WTC11 (cell line): Measurements from ENCODE around the gene IL36A. TPM values are rescaled to one million over a fixed set of nuclear protein-coding genes. Genes with fewer than 3 reads are reported as not detected.

Experiments used
- ATAC-seq: fragments of 200-7000 bp; cut with Tn5 transposase; 2 replicates; pipeline ENCODE4 v1.10.0; 2021; ENCODE audit warnings: mild to moderate bottlenecking, moderate library complexity
- CTCF ChIA-PET: fragments of 300-600 bp; sonication (Branson Sonifier 250); formaldehyde crosslinking; loops from one replicate; lab custom pipeline; 2021; ENCODE audit warnings: antibody characterized with exemption; lab: Charles Lee
- POLR2A ChIA-PET: fragments of 350-600 bp; sonication (Branson Sonifier 250); formaldehyde crosslinking; loops from one replicate; lab custom pipeline; 2021; ENCODE audit warnings: antibody characterized with exemption; lab: Charles Lee
- DNase-seq: peaks from one replicate; pipeline ENCODE4 v3.0.0; 2021; ENCODE audit warnings: low spot score
- H3K27ac Mint-ChIP-seq: 2 replicates; pipeline ENCODE4 v1.8.0; 2021; ENCODE audit warnings: mixed read lengths
- H3K27me3 Mint-ChIP-seq: 2 replicates; pipeline ENCODE4 v1.8.0; 2021; ENCODE audit warnings: low read depth, mild to moderate bottlenecking, moderate library complexity, mixed read lengths
- H3K36me3 Mint-ChIP-seq: 2 replicates; pipeline ENCODE4 v1.8.0; 2021; ENCODE audit warnings: mixed read lengths
- H3K4me1 Mint-ChIP-seq: 2 replicates; pipeline ENCODE4 v1.8.0; 2022; ENCODE audit warnings: mixed read lengths
- H3K4me3 Mint-ChIP-seq: 2 replicates; pipeline ENCODE4 v1.8.0; 2021; ENCODE audit warnings: mild to moderate bottlenecking, moderate library complexity, mixed read lengths
- H3K9me3 Mint-ChIP-seq: 2 replicates; pipeline ENCODE4 v1.8.0; 2021; ENCODE audit warnings: mixed read lengths
- FOXK1 ChIP-seq: sonication (generic); formaldehyde crosslinking; IDR thresholded peaks from 2 replicates; pipeline ENCODE4 v1.8.0; 2022; ENCODE audit warnings: mild to moderate bottlenecking, moderate library complexity, missing genetic modification reagents
- IRF2 ChIP-seq: sonication (generic); formaldehyde crosslinking; IDR thresholded peaks from 2 replicates; pipeline ENCODE4 v1.8.0; 2022; ENCODE audit warnings: low read depth, missing genetic modification reagents, borderline replicate concordance
- MYBL2 ChIP-seq: sonication (generic); formaldehyde crosslinking; IDR thresholded peaks from 2 replicates; pipeline ENCODE4 v1.8.1; 2023; ENCODE audit warnings: mild to moderate bottlenecking, moderate library complexity, missing genetic modification reagents
- RELA ChIP-seq: sonication (generic); formaldehyde crosslinking; IDR thresholded peaks from 2 replicates; pipeline ENCODE4 v1.8.1; 2022; ENCODE audit warnings: missing genetic modification reagents, mild to moderate bottlenecking, borderline replicate concordance
- SOX15 ChIP-seq: fragments of 250-450 bp; sonication (Bioruptor Pico); IDR thresholded peaks from 2 replicates; pipeline ENCODE4 v1.9.0; 2021; ENCODE audit warnings: mild to moderate bottlenecking
- ZNF138 ChIP-seq: sonication (generic); formaldehyde crosslinking; conservative IDR thresholded peaks from 2 replicates; pipeline ENCODE4 v1.8.1; 2022; ENCODE audit warnings: mild to moderate bottlenecking, moderate library complexity, missing genetic modification reagents
- ZNF263 ChIP-seq: sonication (generic); formaldehyde crosslinking; IDR thresholded peaks from 2 replicates; pipeline ENCODE4 v1.8.1; 2022; ENCODE audit warnings: low read depth, mild to moderate bottlenecking, moderate library complexity, missing genetic modification reagents
- ZNF671 ChIP-seq: fragments of 250-450 bp; sonication (Bioruptor Pico); IDR thresholded peaks from 2 replicates; pipeline ENCODE4 v1.8.0; 2021; ENCODE audit warnings: mild to moderate bottlenecking
- total RNA-seq: library from RNA; stranded (reverse); gene quantifications from 3 replicates; pipeline ENCODE4 v1.2.3, GENCODE V29; 2021
- TF ChIP-seq, protein P1 (sequence below): sonication (generic); formaldehyde crosslinking; IDR thresholded peaks from 2 replicates; pipeline ENCODE4 v1.8.1; 2023; ENCODE audit warnings: mild to moderate bottlenecking, missing genetic modification reagents, borderline replicate concordance
- TF ChIP-seq, protein P2 (sequence below): sonication (generic); formaldehyde crosslinking; conservative IDR thresholded peaks from 2 replicates; pipeline ENCODE4 v1.8.1; 2022; ENCODE audit warnings: mild to moderate bottlenecking, missing genetic modification reagents
- TF ChIP-seq, protein P3 (sequence below): sonication (generic); formaldehyde crosslinking; IDR thresholded peaks from 2 replicates; pipeline ENCODE4 v1.8.1; 2022; ENCODE audit warnings: missing genetic modification reagents, borderline replicate concordance
- TF ChIP-seq, protein P4 (sequence below): sonication (generic); formaldehyde crosslinking; IDR thresholded peaks from 2 replicates; pipeline ENCODE4 v1.8.1; 2023; ENCODE audit warnings: mild to moderate bottlenecking, missing genetic modification reagents, moderate library complexity
- TF ChIP-seq, protein P5 (sequence below): sonication (generic); formaldehyde crosslinking; IDR thresholded peaks from 2 replicates; pipeline ENCODE4 v1.8.0; 2022; ENCODE audit warnings: mild to moderate bottlenecking, missing genetic modification reagents
- TF ChIP-seq, protein P6 (sequence below): sonication (generic); formaldehyde crosslinking; IDR thresholded peaks from 2 replicates; pipeline ENCODE4 v1.8.0; 2023; ENCODE audit warnings: mild to moderate bottlenecking, missing genetic modification reagents
- TF ChIP-seq, protein P7 (sequence below): sonication (generic); formaldehyde crosslinking; IDR thresholded peaks from 2 replicates; pipeline ENCODE4 v1.8.1; 2023; ENCODE audit warnings: mild to moderate bottlenecking, moderate library complexity, missing genetic modification reagents
- TF ChIP-seq, protein P8 (sequence below): sonication (generic); formaldehyde crosslinking; IDR thresholded peaks from 2 replicates; pipeline ENCODE4 v1.8.1; 2023; ENCODE audit warnings: mild to moderate bottlenecking, missing genetic modification reagents, moderate library complexity

Gene IL36A
- total RNA-seq, 1 experiment from 2014 or later: not detected

DNA sequence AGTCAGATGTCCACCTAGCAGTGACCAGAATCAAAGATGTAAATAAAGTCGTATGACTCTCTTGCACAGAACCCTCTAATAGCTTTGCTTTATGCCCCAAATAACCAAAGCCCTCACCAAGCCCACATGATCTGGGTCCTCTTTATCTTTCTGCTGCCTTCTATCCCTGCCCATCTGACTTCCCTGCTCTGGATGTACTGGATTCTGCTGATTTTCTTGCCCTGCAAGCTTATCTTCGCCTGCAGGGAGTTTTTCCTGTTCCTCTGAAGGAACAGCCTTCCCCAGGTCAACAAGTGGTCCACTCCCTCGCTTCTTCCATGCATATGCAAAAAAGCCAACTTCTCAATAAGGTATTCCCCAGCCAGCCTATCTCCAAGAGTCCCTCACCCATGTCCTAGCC is 28.8 kb downstream of the IL36A start (continued):
- TF ChIP-seq, protein P1, sequence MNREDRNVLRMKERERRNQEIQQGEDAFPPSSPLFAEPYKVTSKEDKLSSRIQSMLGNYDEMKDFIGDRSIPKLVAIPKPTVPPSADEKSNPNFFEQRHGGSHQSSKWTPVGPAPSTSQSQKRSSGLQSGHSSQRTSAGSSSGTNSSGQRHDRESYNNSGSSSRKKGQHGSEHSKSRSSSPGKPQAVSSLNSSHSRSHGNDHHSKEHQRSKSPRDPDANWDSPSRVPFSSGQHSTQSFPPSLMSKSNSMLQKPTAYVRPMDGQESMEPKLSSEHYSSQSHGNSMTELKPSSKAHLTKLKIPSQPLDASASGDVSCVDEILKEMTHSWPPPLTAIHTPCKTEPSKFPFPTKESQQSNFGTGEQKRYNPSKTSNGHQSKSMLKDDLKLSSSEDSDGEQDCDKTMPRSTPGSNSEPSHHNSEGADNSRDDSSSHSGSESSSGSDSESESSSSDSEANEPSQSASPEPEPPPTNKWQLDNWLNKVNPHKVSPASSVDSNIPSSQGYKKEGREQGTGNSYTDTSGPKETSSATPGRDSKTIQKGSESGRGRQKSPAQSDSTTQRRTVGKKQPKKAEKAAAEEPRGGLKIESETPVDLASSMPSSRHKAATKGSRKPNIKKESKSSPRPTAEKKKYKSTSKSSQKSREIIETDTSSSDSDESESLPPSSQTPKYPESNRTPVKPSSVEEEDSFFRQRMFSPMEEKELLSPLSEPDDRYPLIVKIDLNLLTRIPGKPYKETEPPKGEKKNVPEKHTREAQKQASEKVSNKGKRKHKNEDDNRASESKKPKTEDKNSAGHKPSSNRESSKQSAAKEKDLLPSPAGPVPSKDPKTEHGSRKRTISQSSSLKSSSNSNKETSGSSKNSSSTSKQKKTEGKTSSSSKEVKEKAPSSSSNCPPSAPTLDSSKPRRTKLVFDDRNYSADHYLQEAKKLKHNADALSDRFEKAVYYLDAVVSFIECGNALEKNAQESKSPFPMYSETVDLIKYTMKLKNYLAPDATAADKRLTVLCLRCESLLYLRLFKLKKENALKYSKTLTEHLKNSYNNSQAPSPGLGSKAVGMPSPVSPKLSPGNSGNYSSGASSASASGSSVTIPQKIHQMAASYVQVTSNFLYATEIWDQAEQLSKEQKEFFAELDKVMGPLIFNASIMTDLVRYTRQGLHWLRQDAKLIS (CRISPR knock-in tag): no peak
- TF ChIP-seq, protein P2, sequence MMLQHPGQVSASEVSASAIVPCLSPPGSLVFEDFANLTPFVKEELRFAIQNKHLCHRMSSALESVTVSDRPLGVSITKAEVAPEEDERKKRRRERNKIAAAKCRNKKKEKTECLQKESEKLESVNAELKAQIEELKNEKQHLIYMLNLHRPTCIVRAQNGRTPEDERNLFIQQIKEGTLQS (CRISPR knock-in tag): no peak
- TF ChIP-seq, protein P3, sequence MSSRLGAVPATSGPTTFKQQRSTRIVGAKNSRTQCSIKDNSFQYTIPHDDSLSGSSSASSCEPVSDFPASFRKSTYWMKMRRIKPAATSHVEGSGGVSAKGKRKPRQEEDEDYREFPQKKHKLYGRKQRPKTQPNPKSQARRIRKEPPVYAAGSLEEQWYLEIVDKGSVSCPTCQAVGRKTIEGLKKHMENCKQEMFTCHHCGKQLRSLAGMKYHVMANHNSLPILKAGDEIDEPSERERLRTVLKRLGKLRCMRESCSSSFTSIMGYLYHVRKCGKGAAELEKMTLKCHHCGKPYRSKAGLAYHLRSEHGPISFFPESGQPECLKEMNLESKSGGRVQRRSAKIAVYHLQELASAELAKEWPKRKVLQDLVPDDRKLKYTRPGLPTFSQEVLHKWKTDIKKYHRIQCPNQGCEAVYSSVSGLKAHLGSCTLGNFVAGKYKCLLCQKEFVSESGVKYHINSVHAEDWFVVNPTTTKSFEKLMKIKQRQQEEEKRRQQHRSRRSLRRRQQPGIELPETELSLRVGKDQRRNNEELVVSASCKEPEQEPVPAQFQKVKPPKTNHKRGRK: no peak
- TF ChIP-seq, protein P4, sequence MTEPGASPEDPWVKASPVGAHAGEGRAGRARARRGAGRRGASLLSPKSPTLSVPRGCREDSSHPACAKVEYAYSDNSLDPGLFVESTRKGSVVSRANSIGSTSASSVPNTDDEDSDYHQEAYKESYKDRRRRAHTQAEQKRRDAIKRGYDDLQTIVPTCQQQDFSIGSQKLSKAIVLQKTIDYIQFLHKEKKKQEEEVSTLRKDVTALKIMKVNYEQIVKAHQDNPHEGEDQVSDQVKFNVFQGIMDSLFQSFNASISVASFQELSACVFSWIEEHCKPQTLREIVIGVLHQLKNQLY (CRISPR knock-in tag): no peak
- no peak for TF ChIP-seq ZNF263 (CRISPR knock-in tag)
- TF ChIP-seq FOXK1 (CRISPR knock-in tag): no peak
- TF ChIP-seq IRF2 (CRISPR knock-in tag): no peak
- TF ChIP-seq, protein P5, sequence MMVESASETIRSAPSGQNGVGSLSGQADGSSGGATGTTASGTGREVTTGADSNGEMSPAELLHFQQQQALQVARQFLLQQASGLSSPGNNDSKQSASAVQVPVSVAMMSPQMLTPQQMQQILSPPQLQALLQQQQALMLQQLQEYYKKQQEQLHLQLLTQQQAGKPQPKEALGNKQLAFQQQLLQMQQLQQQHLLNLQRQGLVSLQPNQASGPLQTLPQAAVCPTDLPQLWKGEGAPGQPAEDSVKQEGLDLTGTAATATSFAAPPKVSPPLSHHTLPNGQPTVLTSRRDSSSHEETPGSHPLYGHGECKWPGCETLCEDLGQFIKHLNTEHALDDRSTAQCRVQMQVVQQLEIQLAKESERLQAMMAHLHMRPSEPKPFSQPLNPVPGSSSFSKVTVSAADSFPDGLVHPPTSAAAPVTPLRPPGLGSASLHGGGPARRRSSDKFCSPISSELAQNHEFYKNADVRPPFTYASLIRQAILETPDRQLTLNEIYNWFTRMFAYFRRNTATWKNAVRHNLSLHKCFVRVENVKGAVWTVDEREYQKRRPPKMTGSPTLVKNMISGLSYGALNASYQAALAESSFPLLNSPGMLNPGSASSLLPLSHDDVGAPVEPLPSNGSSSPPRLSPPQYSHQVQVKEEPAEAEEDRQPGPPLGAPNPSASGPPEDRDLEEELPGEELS (CRISPR knock-in tag): no peak

DNA sequence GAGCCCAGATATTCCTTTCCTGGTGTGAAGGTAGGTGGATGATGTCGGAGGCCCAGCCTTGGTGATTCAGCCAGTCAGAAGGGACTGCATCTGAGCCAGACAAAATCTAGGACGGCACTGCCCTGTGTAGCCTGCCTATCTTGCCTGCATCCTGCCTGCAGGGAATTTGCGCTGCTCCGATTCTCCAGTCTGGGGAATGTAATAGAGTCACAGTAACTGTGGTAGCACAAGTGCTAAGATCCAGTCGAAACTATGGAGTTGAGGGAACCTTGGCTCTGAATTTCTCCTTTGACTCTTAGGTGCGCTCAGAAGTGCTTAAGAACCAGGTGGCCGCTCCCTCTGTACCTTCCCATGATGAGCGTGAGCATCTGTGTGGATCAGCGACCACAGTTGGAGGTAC is 31.5 kb downstream of the IL36A start:
- no peak overlapping the region for H3K27ac Mint-ChIP-seq
- ATAC-seq: no peak
- ChIA-PET CTCF (no interaction called here), POLR2A (no interaction called here)
- no peaks in the 10 kb centered on the region for H3K4me1 Mint-ChIP-seq
- DNase-seq: no peak
- TF ChIP-seq, protein P6, sequence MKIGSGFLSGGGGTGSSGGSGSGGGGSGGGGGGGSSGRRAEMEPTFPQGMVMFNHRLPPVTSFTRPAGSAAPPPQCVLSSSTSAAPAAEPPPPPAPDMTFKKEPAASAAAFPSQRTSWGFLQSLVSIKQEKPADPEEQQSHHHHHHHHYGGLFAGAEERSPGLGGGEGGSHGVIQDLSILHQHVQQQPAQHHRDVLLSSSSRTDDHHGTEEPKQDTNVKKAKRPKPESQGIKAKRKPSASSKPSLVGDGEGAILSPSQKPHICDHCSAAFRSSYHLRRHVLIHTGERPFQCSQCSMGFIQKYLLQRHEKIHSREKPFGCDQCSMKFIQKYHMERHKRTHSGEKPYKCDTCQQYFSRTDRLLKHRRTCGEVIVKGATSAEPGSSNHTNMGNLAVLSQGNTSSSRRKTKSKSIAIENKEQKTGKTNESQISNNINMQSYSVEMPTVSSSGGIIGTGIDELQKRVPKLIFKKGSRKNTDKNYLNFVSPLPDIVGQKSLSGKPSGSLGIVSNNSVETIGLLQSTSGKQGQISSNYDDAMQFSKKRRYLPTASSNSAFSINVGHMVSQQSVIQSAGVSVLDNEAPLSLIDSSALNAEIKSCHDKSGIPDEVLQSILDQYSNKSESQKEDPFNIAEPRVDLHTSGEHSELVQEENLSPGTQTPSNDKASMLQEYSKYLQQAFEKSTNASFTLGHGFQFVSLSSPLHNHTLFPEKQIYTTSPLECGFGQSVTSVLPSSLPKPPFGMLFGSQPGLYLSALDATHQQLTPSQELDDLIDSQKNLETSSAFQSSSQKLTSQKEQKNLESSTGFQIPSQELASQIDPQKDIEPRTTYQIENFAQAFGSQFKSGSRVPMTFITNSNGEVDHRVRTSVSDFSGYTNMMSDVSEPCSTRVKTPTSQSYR (CRISPR knock-in tag): no peak
- no peaks in the 10 kb centered on the region for H3K36me3 Mint-ChIP-seq
- H3K9me3 Mint-ChIP-seq: peaks cover 7% of the 10 kb centered on the region; the same call in 1 of the 2 replicates
- H3K27me3 Mint-ChIP-seq: peaks cover 19% of the 10 kb centered on the region
- no peak overlapping the region for H3K4me3 Mint-ChIP-seq

DNA sequence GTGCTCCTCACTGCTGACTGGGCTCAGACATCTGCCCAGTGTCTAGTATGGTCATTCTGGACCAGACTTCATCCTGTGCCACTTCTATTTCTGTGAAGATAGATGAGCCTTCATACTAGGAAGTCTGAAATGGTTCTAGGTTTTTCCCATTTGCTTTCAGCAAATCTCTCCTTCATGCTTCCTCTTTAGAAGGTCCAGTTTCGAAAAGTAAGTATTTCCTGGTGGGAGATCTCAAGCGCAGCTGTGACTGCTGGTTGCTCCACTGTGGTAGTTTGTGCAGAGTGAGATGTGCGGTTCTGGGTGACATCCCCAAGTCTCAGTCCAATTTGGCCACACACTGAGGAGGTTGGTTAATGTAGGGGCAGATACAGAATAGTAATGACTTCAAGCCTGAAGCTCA is 33.0 kb downstream of the IL36A start:
- H3K9me3 Mint-ChIP-seq: peaks cover 7% of the 10 kb centered on the region; the same call in 1 of the 2 replicates
- TF ChIP-seq ZNF671 (CRISPR knock-in tag): no peak
- no peak for TF ChIP-seq ZNF138 (CRISPR knock-in tag)
- no peak for TF ChIP-seq RELA (CRISPR knock-in tag)
- no peak for TF ChIP-seq SOX15 (CRISPR knock-in tag)
- TF ChIP-seq, protein P7, sequence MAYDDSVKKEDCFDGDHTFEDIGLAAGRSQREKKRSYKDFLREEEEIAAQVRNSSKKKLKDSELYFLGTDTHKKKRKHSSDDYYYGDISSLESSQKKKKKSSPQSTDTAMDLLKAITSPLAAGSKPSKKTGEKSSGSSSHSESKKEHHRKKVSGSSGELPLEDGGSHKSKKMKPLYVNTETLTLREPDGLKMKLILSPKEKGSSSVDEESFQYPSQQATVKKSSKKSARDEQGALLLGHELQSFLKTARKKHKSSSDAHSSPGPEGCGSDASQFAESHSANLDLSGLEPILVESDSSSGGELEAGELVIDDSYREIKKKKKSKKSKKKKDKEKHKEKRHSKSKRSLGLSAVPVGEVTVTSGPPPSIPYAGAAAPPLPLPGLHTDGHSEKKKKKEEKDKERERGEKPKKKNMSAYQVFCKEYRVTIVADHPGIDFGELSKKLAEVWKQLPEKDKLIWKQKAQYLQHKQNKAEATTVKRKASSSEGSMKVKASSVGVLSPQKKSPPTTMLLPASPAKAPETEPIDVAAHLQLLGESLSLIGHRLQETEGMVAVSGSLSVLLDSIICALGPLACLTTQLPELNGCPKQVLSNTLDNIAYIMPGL: no peak
- TF ChIP-seq, protein P8, sequence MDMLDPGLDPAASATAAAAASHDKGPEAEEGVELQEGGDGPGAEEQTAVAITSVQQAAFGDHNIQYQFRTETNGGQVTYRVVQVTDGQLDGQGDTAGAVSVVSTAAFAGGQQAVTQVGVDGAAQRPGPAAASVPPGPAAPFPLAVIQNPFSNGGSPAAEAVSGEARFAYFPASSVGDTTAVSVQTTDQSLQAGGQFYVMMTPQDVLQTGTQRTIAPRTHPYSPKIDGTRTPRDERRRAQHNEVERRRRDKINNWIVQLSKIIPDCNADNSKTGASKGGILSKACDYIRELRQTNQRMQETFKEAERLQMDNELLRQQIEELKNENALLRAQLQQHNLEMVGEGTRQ (CRISPR knock-in tag): no peak
- TF ChIP-seq IRF2 (CRISPR knock-in tag): no peak
- TF ChIP-seq MYBL2 (CRISPR knock-in tag): no peak
- H3K27ac Mint-ChIP-seq: no peak overlapping the region
- H3K4me3 Mint-ChIP-seq: no peak overlapping the region
- DNase-seq (no peak), ATAC-seq (no peak)
- no peaks in the 10 kb centered on the region for H3K36me3 Mint-ChIP-seq
- ChIA-PET POLR2A (no interaction called here), CTCF (interaction anchor here (0.6 kb wide), 1 partner anchor 49 kb away, joined by 3 read pairs; no protein-coding TSS in a partner anchor)
- H3K4me1 Mint-ChIP-seq: no peaks in the 10 kb centered on the region
- H3K27me3 Mint-ChIP-seq: peaks cover 13% of the 10 kb centered on the region
